ENCODE data around the gene ZC3H7A. TPM values are rescaled to one million over a fixed set of nuclear protein-coding genes. Genes with fewer than 3 reads are reported as not detected.

The ZC3H7A gene
- total RNA-seq, 1 experiment from 2014 or later: 43.1 TPM

DNA sequence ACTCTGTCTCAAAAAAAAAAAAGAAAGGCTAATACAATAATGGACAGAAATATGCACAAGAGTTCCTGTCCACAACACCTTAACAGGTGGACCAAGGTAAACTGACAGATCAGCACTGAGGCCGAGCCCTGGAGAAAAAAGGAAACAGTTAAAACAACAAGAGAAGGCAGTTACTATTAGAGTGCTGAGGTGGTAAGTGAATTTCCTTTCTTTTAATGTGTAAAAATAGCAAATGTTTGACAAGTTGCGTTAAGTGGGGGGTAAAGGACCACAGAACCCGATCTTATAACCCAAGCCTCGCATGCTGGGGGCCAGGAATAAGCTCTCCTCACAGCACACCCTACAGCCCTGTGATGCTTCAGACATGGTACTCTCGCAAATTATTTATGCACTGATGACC is 79.2 kb downstream of the ZC3H7A start:
- Histone ChIP-seq H3K9ac (ENCODE audit: extremely low read depth, insufficient read length, low read length) (no peak overlapping the region), H3K4me2 (ENCODE audit: insufficient read depth, insufficient read length, low read length) (no peak overlapping the region), H3K79me2 (ENCODE audit: insufficient read depth, low read length) (no peaks in the 10 kb centered on the region), H3K56ac (ENCODE audit: insufficient read length, low read depth, low read length) (no peak overlapping the region), H3K9me3 (ENCODE audit: control insufficient read depth, low read depth, low read length) (no peaks in the 10 kb centered on the region), H2BK120ac (ENCODE audit: low read depth, low read length, poor library complexity, severe bottlenecking) (no peak overlapping the region), H2BK20ac (ENCODE audit: low read depth, low read length, poor library complexity, severe bottlenecking) (no peak overlapping the region), H2AFZ (ENCODE audit: low read length) (no peak overlapping the region), H3K4ac (ENCODE audit: low read depth, low read length) (no peak overlapping the region), H3K23ac (ENCODE audit: insufficient read length, low read depth, low read length) (no peak overlapping the region), H3K27ac (ENCODE audit: insufficient read length, low read depth, low read length) (no peak overlapping the region), H4K91ac (ENCODE audit: insufficient read length, low read depth, low read length) (no peak overlapping the region), H3K27me3 (ENCODE audit: insufficient read depth, low read length) (no peaks in the 10 kb centered on the region), H2BK15ac (ENCODE audit: low read depth, low read length) (no peak overlapping the region), H3K23me2 (ENCODE audit: insufficient read length, low read depth, low read length, poor library complexity, severe bottlenecking) (no peaks in the 10 kb centered on the region), H3T11ph (ENCODE audit: low read length) (no peak overlapping the region), H3K18ac (ENCODE audit: insufficient read length, low read depth, low read length) (no peak overlapping the region), H3K4me1 (ENCODE audit: insufficient read depth, low read length) (no peaks in the 10 kb centered on the region), H3K79me1 (ENCODE audit: insufficient read depth, low read depth, low read length, poor library complexity, severe bottlenecking) (no peaks in the 10 kb centered on the region), H2BK5ac (ENCODE audit: insufficient read length, low read length) (no peak overlapping the region), H4K5ac (ENCODE audit: insufficient read length, low read depth, low read length) (no peak overlapping the region), H3K14ac (ENCODE audit: insufficient read depth, low read length) (no peak overlapping the region), H4K8ac (replicated peaks; ENCODE audit: insufficient read length, low read depth, low read length) (no peak overlapping the region), H2AK5ac (ENCODE audit: insufficient read length, low read length) (no peak overlapping the region), H2BK12ac (ENCODE audit: insufficient read length, low read depth, low read length) (no peak overlapping the region), H4K20me1 (ENCODE audit: control insufficient read depth, insufficient read depth, insufficient read length) (no peaks in the 10 kb centered on the region)
- no peaks in the 10 kb centered on the region; a peak in 1 of 4 replicates for H3K4me1 Mint-ChIP-seq
- no peak overlapping the region for H3K27ac Mint-ChIP-seq
- TF ChIP-seq, protein P1, sequence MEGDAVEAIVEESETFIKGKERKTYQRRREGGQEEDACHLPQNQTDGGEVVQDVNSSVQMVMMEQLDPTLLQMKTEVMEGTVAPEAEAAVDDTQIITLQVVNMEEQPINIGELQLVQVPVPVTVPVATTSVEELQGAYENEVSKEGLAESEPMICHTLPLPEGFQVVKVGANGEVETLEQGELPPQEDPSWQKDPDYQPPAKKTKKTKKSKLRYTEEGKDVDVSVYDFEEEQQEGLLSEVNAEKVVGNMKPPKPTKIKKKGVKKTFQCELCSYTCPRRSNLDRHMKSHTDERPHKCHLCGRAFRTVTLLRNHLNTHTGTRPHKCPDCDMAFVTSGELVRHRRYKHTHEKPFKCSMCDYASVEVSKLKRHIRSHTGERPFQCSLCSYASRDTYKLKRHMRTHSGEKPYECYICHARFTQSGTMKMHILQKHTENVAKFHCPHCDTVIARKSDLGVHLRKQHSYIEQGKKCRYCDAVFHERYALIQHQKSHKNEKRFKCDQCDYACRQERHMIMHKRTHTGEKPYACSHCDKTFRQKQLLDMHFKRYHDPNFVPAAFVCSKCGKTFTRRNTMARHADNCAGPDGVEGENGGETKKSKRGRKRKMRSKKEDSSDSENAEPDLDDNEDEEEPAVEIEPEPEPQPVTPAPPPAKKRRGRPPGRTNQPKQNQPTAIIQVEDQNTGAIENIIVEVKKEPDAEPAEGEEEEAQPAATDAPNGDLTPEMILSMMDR (conservative IDR thresholded peaks at IDR 0.05): no peak
- no peaks in the 10 kb centered on the region for H3K9me3 Mint-ChIP-seq
- no peak overlapping the region; a peak in 1 of 5 replicates for H3K4me3 Mint-ChIP-seq
- no peak for DNase-seq
- H3K36me3 Mint-ChIP-seq (ENCODE audit: insufficient read depth in 1 of 3, low read depth in 3 of 3): peaks cover 2 to 33% (median 12%) of the 10 kb centered on the region in 3 experiments; a peak in 5 of 7 replicates
- no CpG with 5 or more reads among the region's 5 CpGs for WGBS (ENCODE audit: extremely low coverage, insufficient read length, low lambda C conversion rate)
- H3K27me3 Mint-ChIP-seq (ENCODE audit: low read depth): no peaks in the 10 kb centered on the region
